PC-9 (cell line): ENCODE measurements around the gene RPTOR.

Experiments
- CTCF ChIP-seq: fragments of 200-600 bp; sonication (generic); conservative IDR thresholded peaks from 2 replicates; pipeline ENCODE4 v1.6.1; 2017; ENCODE audit warnings: mixed run types, antibody characterized with exemption, mild to moderate bottlenecking, moderate library complexity
- EZH2 ChIP-seq: fragments of 200-600 bp; sonication (generic); IDR thresholded peaks from 2 replicates; pipeline ENCODE4 v1.8.0; 2017; ENCODE audit warnings: antibody characterized with exemption, low read depth

- TF ChIP-seq CTCF (no peak), EZH2 (no peak)
Measured at GRCh38 chr17:80926591-80927250, 382.1 kb downstream of the RPTOR start.
